Psoas muscle (tissue), 8 donors: ENCODE results near the gene GAS5. TPM values are rescaled to one million over a fixed set of nuclear protein-coding genes. Genes with fewer than 3 reads are reported as not detected.
"Not testable (repeated sequence)": the region's sequence is repeated elsewhere in the genome, so short reads cannot be mapped to it uniquely, and the experiment has no call there.

Source experiments
- ATAC-seq, 4 donors: fragments of 200-7000 bp; cut with Tn5 transposase; one replicate each; pipeline ENCODE4 v1.9.1; 2020; ENCODE audit warnings: moderate library complexity in 3 of 4, mild to moderate bottlenecking in 2 of 4
- DNase-seq, 2 donors: peaks; one replicate each; pipeline ENCODE4 v3.0.0-alpha.2; 2020
- H3K27ac ChIP-seq: fragments of 200-600 bp; one replicate; pipeline ENCODE4 v1.8.0; 2022
- H3K27me3 ChIP-seq, 3 donors: fragments of 200-600 bp in 1 of 3; one replicate each; pipeline versions ENCODE4 v1.6.1 to v1.8.0; 2013 to 2022; ENCODE audit warnings: low read length in 2 of 3, mild to moderate bottlenecking in 2 of 3, moderate library complexity in 1 of 3; ENCODE audit not compliant: insufficient read depth in 3 of 3
- H3K36me3 ChIP-seq, 2 donors: fragments of 200-600 bp in 1 of 2; one replicate each; pipeline versions ENCODE4 v1.6.1 to v1.8.0; 2013 to 2022; ENCODE audit warnings: low read depth in 1 of 2, mild to moderate bottlenecking in 1 of 2, moderate library complexity in 1 of 2; ENCODE audit not compliant: insufficient read depth in 1 of 2
- H3K4me1 ChIP-seq: fragments of 200-600 bp; one replicate; pipeline ENCODE4 v1.8.0; 2022
- H3K4me3 ChIP-seq: fragments of 200-600 bp; one replicate; pipeline ENCODE4 v1.8.0; 2022; ENCODE audit warnings: mild to moderate bottlenecking
- H3K9me3 ChIP-seq: fragments of 200-600 bp; one replicate; pipeline ENCODE4 v1.8.0; 2022
- WGBS, 3 donors: extraction: QIAGEN DNeasy Blood & Tissue Kit; methylation state at CpG; one replicate each; pipeline versions ENCODE4 v1.1.6 to v1.1.7; 2013; 5-methylcytosine and 5-hydroxymethylcytosine counted together
- intact Hi-C, 2 donors: fragments of 100-400 bp; cut with DNase I; formaldehyde crosslinking; loops; one replicate each; pipeline versions ENCODE4 v1.11.0 to v1.14.2; 2022
- polyA plus RNA-seq, 3 donors: library from polyadenylated mRNA; stranded (reverse); fragments of 200-250 nt; gene quantifications; one replicate each; pipeline ENCODE4 v1.2.3, GENCODE V29; 2013
- total RNA-seq, 4 donors: library from RNA; stranded (reverse); fragmentation: NEBNext Ultra II Directional in 2 of 4; extraction: Animal tissue kit (Norgen Biotek cat#: 25700) in 2 of 4; gene quantifications; one replicate each; pipeline versions ENCODE4 v1.2.1 to v1.2.4, GENCODE V29; 2021 to 2023
- TF ChIP-seq, protein P1 (sequence below): fragments of 200-600 bp; IDR thresholded peaks from one replicate; pipeline ENCODE4 v1.8.0; 2022; ENCODE audit warnings: antibody characterized with exemption
- donor health status: healthy with polysubstance abuse.
- donor health status: DM: no; HTN: no; CAD: no; lungs with moderate emphysema.
- donor health status: Bipolar disorder and iron deficiency.
- donor health status: healthy.
- donor health status: DM: yes; HTN: yes; CAD: no.
- donor health status: DM: no; HTN: no; CAD: no.
- donor health status: DM: no; HTN: no; CAD: no.
- donor health status: DM: yes; HTN: yes; CAD: no.

Gene GAS5
- total and polyA plus RNA-seq, 7 donors, result 70.0 to 222 (median 118) TPM

DNA sequence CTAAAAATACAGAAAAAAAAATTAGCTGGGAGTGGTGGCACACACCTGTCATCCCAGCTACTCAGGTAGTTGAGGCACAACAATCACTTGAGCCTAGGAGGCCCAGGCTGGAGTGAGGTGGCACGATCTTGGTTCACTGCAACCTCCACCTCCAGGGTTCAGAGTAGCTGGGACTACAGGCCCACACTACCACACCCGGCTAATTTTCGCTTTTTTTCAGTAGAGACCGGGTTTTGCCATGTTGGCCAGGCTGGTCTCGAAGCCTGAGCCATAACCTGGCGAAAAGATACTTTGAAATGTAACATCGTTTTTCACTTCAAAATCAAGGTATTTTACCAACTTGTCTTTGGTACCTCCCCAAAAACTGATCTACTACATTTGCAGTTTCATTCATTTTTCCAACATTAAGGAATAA, 6.1 kb downstream of the GAS5 start:
- Histone ChIP-seq H3K4me3 (no peak overlapping the region), H3K36me3 (peaks cover 4 to 100% of the 10 kb centered on the region in 2 donors), H3K9me3 (no peaks in the 10 kb centered on the region), H3K27ac (no peak overlapping the region), H3K4me1 (peaks cover 18% of the 10 kb centered on the region), H3K27me3 (no peaks in the 10 kb centered on the region)
- TF ChIP-seq, protein P1, sequence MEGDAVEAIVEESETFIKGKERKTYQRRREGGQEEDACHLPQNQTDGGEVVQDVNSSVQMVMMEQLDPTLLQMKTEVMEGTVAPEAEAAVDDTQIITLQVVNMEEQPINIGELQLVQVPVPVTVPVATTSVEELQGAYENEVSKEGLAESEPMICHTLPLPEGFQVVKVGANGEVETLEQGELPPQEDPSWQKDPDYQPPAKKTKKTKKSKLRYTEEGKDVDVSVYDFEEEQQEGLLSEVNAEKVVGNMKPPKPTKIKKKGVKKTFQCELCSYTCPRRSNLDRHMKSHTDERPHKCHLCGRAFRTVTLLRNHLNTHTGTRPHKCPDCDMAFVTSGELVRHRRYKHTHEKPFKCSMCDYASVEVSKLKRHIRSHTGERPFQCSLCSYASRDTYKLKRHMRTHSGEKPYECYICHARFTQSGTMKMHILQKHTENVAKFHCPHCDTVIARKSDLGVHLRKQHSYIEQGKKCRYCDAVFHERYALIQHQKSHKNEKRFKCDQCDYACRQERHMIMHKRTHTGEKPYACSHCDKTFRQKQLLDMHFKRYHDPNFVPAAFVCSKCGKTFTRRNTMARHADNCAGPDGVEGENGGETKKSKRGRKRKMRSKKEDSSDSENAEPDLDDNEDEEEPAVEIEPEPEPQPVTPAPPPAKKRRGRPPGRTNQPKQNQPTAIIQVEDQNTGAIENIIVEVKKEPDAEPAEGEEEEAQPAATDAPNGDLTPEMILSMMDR, result no peak
- intact Hi-C loops, result no loop called here
- 92 to 98% (median 95%) methylated on average over 7 of the region's 7 CpGs for WGBS, 3 donors
- ATAC-seq (no peak), DNase-seq (no peak)

DNA sequence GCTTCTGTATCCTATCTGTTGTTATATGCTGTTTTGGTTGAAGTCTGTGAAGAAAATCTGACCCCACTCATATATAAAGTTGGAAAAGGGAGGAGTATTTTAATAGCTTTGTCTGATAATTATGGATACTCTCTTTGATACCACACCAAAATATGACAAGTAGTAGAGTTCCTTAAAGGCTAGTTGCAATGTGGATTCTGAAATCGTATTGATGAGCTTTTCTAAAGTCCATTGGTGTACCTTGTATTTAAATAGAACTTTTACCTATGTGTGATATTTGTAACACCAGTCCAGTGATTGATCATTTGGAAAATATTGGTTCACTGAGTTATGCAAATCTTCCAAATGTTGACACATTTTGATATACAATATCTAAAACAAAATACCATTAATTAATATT, 7.7 kb downstream of the GAS5 start:
- Histone ChIP-seq H3K36me3 (peaks cover 4 to 100% of the 10 kb centered on the region in 2 donors), H3K27ac (no peak overlapping the region), H3K4me1 (peaks cover 4% of the 10 kb centered on the region), H3K27me3 (no peaks in the 10 kb centered on the region), H3K9me3 (no peaks in the 10 kb centered on the region), H3K4me3 (no peak overlapping the region)
- no peak for DNase-seq
- 91 to 97% (median 93%) methylated on average over 1 of the region's 1 CpG for WGBS, 3 donors
- TF ChIP-seq, protein P1, result no peak
- intact Hi-C loops, result no loop called here
- no peak for ATAC-seq

DNA sequence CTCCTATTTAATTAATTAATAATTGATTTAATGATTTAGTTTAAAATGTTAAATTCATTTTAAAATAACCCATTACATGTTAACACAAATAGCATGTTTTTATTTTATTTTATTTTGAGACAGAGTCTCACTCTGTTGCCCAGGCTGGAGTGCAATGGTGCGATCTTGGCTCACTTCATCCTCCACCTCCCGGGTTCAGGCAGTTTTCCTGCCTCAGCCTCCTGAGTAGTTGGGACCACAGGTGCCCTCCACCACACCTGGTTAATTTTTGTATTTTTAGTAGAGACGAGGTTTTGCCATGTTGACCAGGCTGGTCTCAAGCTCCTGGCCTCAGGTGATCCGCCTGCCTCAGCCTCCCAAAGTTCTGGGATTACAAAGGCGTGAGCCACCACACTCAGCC, 8.2 kb downstream of the GAS5 start:
- H3K4me3 ChIP-seq, DNase-seq, H3K27ac ChIP-seq, ATAC-seq, H3K9me3 ChIP-seq, H3K4me1 ChIP-seq, H3K27me3 ChIP-seq: not testable (repeated sequence)
- H3K36me3 ChIP-seq, result peaks cover 4 to 98% of the 10 kb centered on the region in 2 donors
- intact Hi-C loops, result loop anchor here in 1 of 2 donors (5.0 kb wide), 1 partner anchor 103 kb away; no protein-coding TSS in a partner anchor
- 93 to 98% (median 96%) methylated on average over 5 of the region's 5 CpGs for WGBS, 3 donors

DNA sequence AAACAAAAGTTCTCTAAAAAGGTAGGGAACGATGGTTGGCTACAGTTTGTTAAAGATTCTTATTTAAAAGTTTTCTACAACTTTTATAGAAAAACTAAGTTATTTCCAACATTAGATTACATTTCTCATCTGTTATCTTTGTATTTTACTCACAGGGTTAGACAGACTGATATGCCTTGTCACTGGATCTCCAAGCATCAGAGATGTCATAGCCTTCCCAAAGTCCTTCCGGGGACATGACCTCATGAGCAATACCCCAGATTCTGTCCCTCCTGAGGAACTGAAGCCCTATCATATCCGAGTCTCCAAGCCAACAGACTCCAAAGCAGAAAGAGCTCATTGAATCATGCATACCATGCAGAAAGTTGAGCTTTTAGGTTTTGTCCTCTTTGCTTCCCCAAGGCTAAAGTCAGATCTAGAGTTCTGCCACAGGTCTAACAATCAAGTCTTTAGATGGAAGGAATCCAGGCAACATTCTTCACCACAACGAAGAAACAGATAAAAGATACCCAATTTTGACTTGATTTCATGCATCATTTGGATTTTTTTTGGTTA, 10.3 kb downstream of the GAS5 start:
- intact Hi-C loops, result loop anchor here in 1 of 2 donors (5.0 kb wide), 1 partner anchor 105 kb away; no protein-coding TSS in a partner anchor

DNA sequence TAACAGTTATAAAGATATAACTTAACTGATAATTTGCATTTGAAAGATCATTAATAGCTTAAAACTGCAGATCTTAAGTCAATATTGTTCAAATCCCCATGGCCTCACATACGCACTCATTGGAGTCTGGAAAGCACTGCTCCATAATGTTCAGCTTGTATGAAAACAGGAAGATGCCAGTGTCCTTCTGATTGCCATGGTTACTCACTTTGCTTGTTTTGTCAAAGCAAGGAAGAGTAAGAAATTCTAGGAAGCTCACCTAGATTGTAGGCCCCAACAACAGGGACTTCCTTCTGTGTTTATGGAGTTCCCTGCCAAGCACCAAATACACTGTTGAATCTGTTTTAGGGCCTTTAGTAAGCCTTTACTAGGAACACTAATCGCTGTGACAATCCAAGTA, 10.9 kb downstream of the GAS5 start:
- WGBS, 3 donors, result 91 to 95% (median 91%) methylated on average over 2 of the region's 2 CpGs

More for the DNA sequence above, 10.3 kb downstream of the GAS5 start:
- no peaks in the 10 kb centered on the region for H3K4me1 ChIP-seq
- DNase-seq, result no peak
- no peaks in the 10 kb centered on the region for H3K27me3 ChIP-seq
- no peak overlapping the region for H3K4me3 ChIP-seq
- no peak for ATAC-seq
- no peak overlapping the region for H3K27ac ChIP-seq
- TF ChIP-seq, protein P1, result no peak
- WGBS, 3 donors, result 73 to 79% (median 78%) methylated on average over 4 of the region's 4 CpGs
- peaks cover 0 to 97% of the 10 kb centered on the region in 2 donors for H3K36me3 ChIP-seq
- no peaks in the 10 kb centered on the region for H3K9me3 ChIP-seq

More for the DNA sequence above, 10.9 kb downstream of the GAS5 start:
- no peaks in the 10 kb centered on the region for H3K9me3 ChIP-seq
- TF ChIP-seq, protein P1, result no peak
- H3K36me3 ChIP-seq, result peaks cover 0 to 96% of the 10 kb centered on the region in 2 donors
- DNase-seq (no peak), ATAC-seq (no peak)
- no peaks in the 10 kb centered on the region for H3K4me1 ChIP-seq
- no peak overlapping the region for H3K4me3 ChIP-seq
- H3K27ac ChIP-seq, result no peak overlapping the region
- no peaks in the 10 kb centered on the region for H3K27me3 ChIP-seq
- intact Hi-C loops, result loop anchor here in 1 of 2 donors (5.0 kb wide), 1 partner anchor 105 kb away; no protein-coding TSS in a partner anchor
